Fibroblast of pulmonary artery (primary cell): ENCODE measurements around the gene PIK3R2.

Source experiments
- DNase-seq: peaks from one replicate; pipeline ENCODE4 v3.0.0-alpha.2; 2010; ENCODE audit warnings: low read depth
- H3K4me3 ChIP-seq: replicated peaks from 2 replicates; pipeline ENCODE4 v1.5.1; 2011; ENCODE audit warnings: low read depth, mild to moderate bottlenecking, control low read depth, low read length, moderate library complexity
- CTCF ChIP-seq: IDR thresholded peaks from 2 replicates; pipeline ENCODE4 v1.5.1; 2011; ENCODE audit warnings: mild to moderate bottlenecking, control low read depth, low read length, inconsistent platforms; ENCODE audit errors: missing control alignments

The PIK3R2 gene

GRCh38 chr19:18144361-18144760, 8.6 kb upstream of the PIK3R2 start:
- TF ChIP-seq CTCF = no peak
- no peak overlapping the region for H3K4me3 ChIP-seq
- DNase-seq = no peak

GRCh38 chr19:18144906-18145305, 8.1 kb upstream of the PIK3R2 start:
- H3K4me3 ChIP-seq = no peak overlapping the region
- no peak for DNase-seq
- no peak for TF ChIP-seq CTCF

- no peak overlapping the region for H3K4me3 ChIP-seq
- DNase-seq = no peak
- TF ChIP-seq CTCF = no peak
Measured at GRCh38 chr19:18145391-18145999, 7.5 kb upstream of the PIK3R2 start.

GRCh38 chr19:18147396-18147795, 5.6 kb upstream of the PIK3R2 start:
- TF ChIP-seq CTCF = no peak
- no peak for DNase-seq
- no peak overlapping the region for H3K4me3 ChIP-seq

- no peak for DNase-seq
- H3K4me3 ChIP-seq = no peak overlapping the region
- TF ChIP-seq CTCF = no peak
Measured at GRCh38 chr19:18149596-18149975, 3.4 kb upstream of the PIK3R2 start.

GRCh38 chr19:18150776-18151624, 2.0 kb upstream of the PIK3R2 start:
- TF ChIP-seq CTCF = no peak
- no peak overlapping the region for H3K4me3 ChIP-seq
- DNase-seq = no peak
